ENCODE data around the gene OR52L1.

- TF ChIP-seq CTCF (IDR thresholded peaks at IDR 0.05) (no peak), SIN3A (IDR thresholded peaks at IDR 0.05; ENCODE audit: borderline replicate concordance, insufficient read depth, low read depth, low read length) (no peak)
Observed at GRCh38 chr11:5994791-5995190, 8.0 kb upstream of the OR52L1 start.

All from Panc1 (cell line).